PC-3 (cell line): ENCODE results near the gene GABBR1. TPM values are rescaled to one million over a fixed set of nuclear protein-coding genes. Genes with fewer than 3 reads are reported as not detected.

Experiments used
- ATAC-seq: fragments of 200-7000 bp; cut with Tn5 transposase; 2 replicates; pipeline ENCODE4 v1.9.1; 2020; ENCODE audit warnings: mild to moderate bottlenecking, moderate library complexity
- BruUV-seq: library from RNA; stranded (reverse); fragments of 400-500 nt; replicated peaks from 2 replicates; lab custom pipeline; 2021; lab: Mats Ljungman, UMichigan
- CTCF ChIA-PET: fragments of 300-600 bp; sonication (Branson Sonifier 250); formaldehyde crosslinking; loops from one replicate; lab custom pipeline; 2022; ENCODE audit warnings: antibody characterized with exemption; lab: Charles Lee
- POLR2A ChIA-PET: fragments of 300-600 bp; sonication (Branson Sonifier 250); formaldehyde crosslinking; loops from one replicate; lab custom pipeline; 2022; ENCODE audit warnings: antibody characterized with exemption; ENCODE audit not compliant: unreplicated experiment; lab: Charles Lee
- DNase-seq: peaks from one replicate; pipeline ENCODE4 v3.0.0-alpha.2; 2015
- H2AFZ ChIP-seq: fragments of 300-600 bp; sonication (generic); 2 replicates; pipeline ENCODE4 v1.6.0; 2016; ENCODE audit warnings: antibody characterized with exemption, low read length
- H3F3A ChIP-seq: fragments of 300-600 bp; sonication (generic); one replicate; pipeline ENCODE4 v1.6.0; 2017; ENCODE audit warnings: antibody characterized with exemption, low read length, control low read depth, mild to moderate bottlenecking; ENCODE audit not compliant: unreplicated experiment
- H3K27ac ChIP-seq: fragments of 300-600 bp; sonication (generic); 2 replicates; pipeline ENCODE4 v1.5.1; 2016; ENCODE audit warnings: mild to moderate bottlenecking, low read length
- H3K27me3 ChIP-seq: fragments of 300-600 bp; sonication (generic); 2 replicates; pipeline ENCODE4 v1.6.1; 2016; ENCODE audit warnings: low read length, mixed read lengths
- H3K36me3 ChIP-seq: fragments of 300-600 bp; sonication (generic); 2 replicates; pipeline ENCODE4 v1.6.1; 2016; ENCODE audit warnings: low read depth, mixed run types, low read length, mixed read lengths
- H3K4me1 ChIP-seq: fragments of 300-600 bp; sonication (generic); 2 replicates; pipeline ENCODE4 v1.5.1; 2016; ENCODE audit warnings: low read length; ENCODE audit not compliant: insufficient read depth
- H3K4me2 ChIP-seq: fragments of 300-600 bp; sonication (generic); 2 replicates; pipeline ENCODE4 v1.6.0; 2016; ENCODE audit warnings: low read length
- H3K4me3 ChIP-seq: fragments of 300-600 bp; sonication (generic); 2 replicates; pipeline ENCODE4 v1.5.1; 2016; ENCODE audit warnings: mild to moderate bottlenecking, low read length, mixed read lengths
- H3K79me2 ChIP-seq: fragments of 300-600 bp; sonication (generic); 2 replicates; pipeline ENCODE4 v1.6.1; 2017; ENCODE audit warnings: low read length, mixed read lengths
- H3K9ac ChIP-seq: fragments of 300-600 bp; sonication (generic); 2 replicates; pipeline ENCODE4 v1.6.0; 2016; ENCODE audit warnings: mild to moderate bottlenecking, low read length
- H3K9me2 ChIP-seq: fragments of 300-600 bp; sonication (generic); replicated peaks from 2 replicates; pipeline ENCODE4 v1.6.1; 2016; ENCODE audit warnings: mixed run types, low read length, mixed read lengths
- H3K9me3 ChIP-seq: fragments of 300-600 bp; sonication (generic); 2 replicates; pipeline ENCODE4 v1.6.1; 2016; ENCODE audit warnings: low read length, mixed read lengths
- H4K20me1 ChIP-seq: fragments of 300-600 bp; sonication (generic); 2 replicates; pipeline ENCODE4 v1.6.1; 2016; ENCODE audit warnings: low read length, mixed read lengths
- EZH2 ChIP-seq: fragments of 300-600 bp; sonication (generic); IDR thresholded peaks from one replicate; pipeline ENCODE4 v1.6.1; 2017; ENCODE audit warnings: antibody characterized with exemption, mild to moderate bottlenecking, low read length; ENCODE audit not compliant: unreplicated experiment
- EZH2phosphoT487 ChIP-seq: fragments of 300-600 bp; sonication (generic); IDR thresholded peaks from 2 replicates; pipeline ENCODE4 v1.6.1; 2018; ENCODE audit warnings: mild to moderate bottlenecking, antibody characterized with exemption, low read length, borderline replicate concordance
- intact Hi-C: fragments of 100-400 bp; cut with micrococcal nuclease; formaldehyde crosslinking; loops from 2 replicates; pipeline ENCODE4 v1.9.0; 2023
- total RNA-seq: library from RNA; depleted of rRNA; stranded (reverse); fragments of >200 nt; gene quantifications from 2 replicates; pipeline ENCODE4 v1.2.3, GENCODE V29; 2014
- TF ChIP-seq, protein P1 (sequence below): fragments of 300-600 bp; sonication (generic); conservative IDR thresholded peaks from 2 replicates; pipeline ENCODE4 v1.5.1; 2017; ENCODE audit warnings: antibody characterized with exemption, low read depth, mild to moderate bottlenecking, low read length

The GABBR1 gene
- total RNA-seq, 1 experiment from 2014 or later, result 5.5 TPM

DNA sequence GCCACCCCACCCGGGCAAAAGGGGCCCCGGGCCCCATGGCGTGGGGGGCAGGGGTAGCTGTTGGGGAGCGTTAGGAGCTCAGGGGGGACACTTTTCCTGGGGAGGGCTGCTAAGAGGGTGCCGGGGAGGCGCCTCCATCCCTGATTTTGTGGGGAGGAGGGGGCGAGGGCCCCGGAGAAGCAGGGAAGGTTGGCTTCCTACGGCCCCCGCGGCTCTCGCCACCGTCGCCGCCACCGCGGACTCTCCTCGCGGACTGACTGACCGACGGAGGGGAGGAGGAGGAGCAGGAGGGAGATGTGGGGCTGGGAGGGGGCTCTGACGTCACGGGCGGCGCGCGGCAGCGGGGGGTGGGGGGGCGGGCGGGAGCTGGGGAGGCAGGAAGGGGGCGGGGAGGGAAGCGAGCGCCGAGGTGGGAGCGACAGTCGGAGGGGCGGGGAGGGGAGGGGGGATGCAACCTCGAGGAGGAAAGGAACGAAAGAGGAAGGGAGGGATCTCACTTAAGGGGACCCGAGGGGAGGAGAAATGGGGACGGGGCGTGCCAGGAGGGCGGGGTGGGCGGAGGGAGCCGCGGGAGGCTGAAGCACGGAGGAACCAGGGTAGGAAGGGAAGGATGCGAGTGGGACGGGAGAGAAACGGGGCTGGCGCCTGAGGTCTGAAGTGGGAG lies 5.1 kb downstream of the GABBR1 start:
- Histone ChIP-seq H2AFZ (peak overlapping the region; percentile 94), H3K36me3 (no peaks in the 10 kb centered on the region), H3K27me3 (no peaks in the 10 kb centered on the region), H3K9me2 (no peaks in the 10 kb centered on the region), H3K4me3 (peak overlapping the region; percentile 69), H3K4me2 (peak overlapping the region; percentile 92), H3K27ac (no peak overlapping the region), H3K9ac (peak overlapping the region; percentile 24; the same call in 1 of the 2 replicates), H3K4me1 (peaks cover 15% of the 10 kb centered on the region), H3F3A (no peaks in the 10 kb centered on the region), H3K9me3 (no peaks in the 10 kb centered on the region), H3K79me2 (no peaks in the 10 kb centered on the region), H4K20me1 (no peaks in the 10 kb centered on the region)
- CTCF ChIA-PET, result no interaction called here
- ATAC-seq (peak; percentile 4; the same call in 1 of the 2 replicates), DNase-seq (peak; percentile 13)
- intact Hi-C loops, result no loop called here
- POLR2A ChIA-PET, result no interaction called here
- TF ChIP-seq EZH2phosphoT487 (no peak), EZH2 (no peak)
- TF ChIP-seq, protein P1, sequence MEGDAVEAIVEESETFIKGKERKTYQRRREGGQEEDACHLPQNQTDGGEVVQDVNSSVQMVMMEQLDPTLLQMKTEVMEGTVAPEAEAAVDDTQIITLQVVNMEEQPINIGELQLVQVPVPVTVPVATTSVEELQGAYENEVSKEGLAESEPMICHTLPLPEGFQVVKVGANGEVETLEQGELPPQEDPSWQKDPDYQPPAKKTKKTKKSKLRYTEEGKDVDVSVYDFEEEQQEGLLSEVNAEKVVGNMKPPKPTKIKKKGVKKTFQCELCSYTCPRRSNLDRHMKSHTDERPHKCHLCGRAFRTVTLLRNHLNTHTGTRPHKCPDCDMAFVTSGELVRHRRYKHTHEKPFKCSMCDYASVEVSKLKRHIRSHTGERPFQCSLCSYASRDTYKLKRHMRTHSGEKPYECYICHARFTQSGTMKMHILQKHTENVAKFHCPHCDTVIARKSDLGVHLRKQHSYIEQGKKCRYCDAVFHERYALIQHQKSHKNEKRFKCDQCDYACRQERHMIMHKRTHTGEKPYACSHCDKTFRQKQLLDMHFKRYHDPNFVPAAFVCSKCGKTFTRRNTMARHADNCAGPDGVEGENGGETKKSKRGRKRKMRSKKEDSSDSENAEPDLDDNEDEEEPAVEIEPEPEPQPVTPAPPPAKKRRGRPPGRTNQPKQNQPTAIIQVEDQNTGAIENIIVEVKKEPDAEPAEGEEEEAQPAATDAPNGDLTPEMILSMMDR, result no peak
- BruUV-seq, result no TSS peak

GRCh38 chr6:29626948-29627754 lies 5.8 kb downstream of the GABBR1 start:
- Histone ChIP-seq H3K4me3 (no peak overlapping the region), H3K9ac (no peak overlapping the region)
- POLR2A ChIA-PET, result no interaction called here

More at GRCh38 chr6:29626948-29627754, 5.8 kb downstream of the GABBR1 start:
- no peaks in the 10 kb centered on the region for H4K20me1 ChIP-seq
- no peaks in the 10 kb centered on the region for H3K9me3 ChIP-seq
- ATAC-seq, result no peak
- H3K36me3 ChIP-seq, result no peaks in the 10 kb centered on the region
- no peak overlapping the region for H2AFZ ChIP-seq
- CTCF ChIA-PET, result interaction anchor here (1.1 kb wide), 1 partner anchor 27 kb away, joined by 3 read pairs; no protein-coding TSS in a partner anchor
- H3K27me3 ChIP-seq, result no peaks in the 10 kb centered on the region
- intact Hi-C loops, result no loop called here
- no peaks in the 10 kb centered on the region for H3K79me2 ChIP-seq
- TF ChIP-seq, protein P1, result no peak
- TF ChIP-seq EZH2phosphoT487 (no peak), EZH2 (no peak)
- no peaks in the 10 kb centered on the region for H3F3A ChIP-seq
- no peaks in the 10 kb centered on the region for H3K9me2 ChIP-seq
- H3K27ac ChIP-seq, result no peak overlapping the region
- peaks cover 15% of the 10 kb centered on the region for H3K4me1 ChIP-seq
- DNase-seq, result no peak
- no TSS peak for BruUV-seq
- no peak overlapping the region for H3K4me2 ChIP-seq
